ENCODE data around the gene GPR155. TPM values are rescaled to one million over a fixed set of nuclear protein-coding genes. Genes with fewer than 3 reads are reported as not detected.

Gene GPR155
- total RNA-seq, 1 experiment from 2014 or later: 0.79 TPM

- no peak overlapping the region for H2AFZ ChIP-seq
- BruUV-seq (replicated peaks): no TSS peak
- CTCF ChIA-PET: interaction anchor here (1.0 to 1.1 kb wide), 2 partner anchors 20 to 306 kb away, joined by 3 read pairs; no protein-coding TSS in a partner anchor
Measured at GRCh38 chr2:174442546-174443510, 44.0 kb downstream of the GPR155 start.

GRCh38 chr2:174439950-174440349 lies 46.9 kb downstream of the GPR155 start:
- peaks cover 19% of the 10 kb centered on the region for H3K4me1 ChIP-seq (replicated peaks; ENCODE audit: insufficient read depth)
- no peaks in the 10 kb centered on the region for H4K20me1 ChIP-seq (ENCODE audit: insufficient read depth)
- H3K4me2 ChIP-seq: no peak overlapping the region
- H2AFZ ChIP-seq: no peak overlapping the region
- no TSS peak for BruUV-seq (replicated peaks)
- no peaks in the 10 kb centered on the region for H3K9me2 ChIP-seq (ENCODE audit: insufficient read depth)
- no peaks in the 10 kb centered on the region for H3K36me3 ChIP-seq (ENCODE audit: low read depth)
- no peak for DNase-seq
- CTCF ChIA-PET: no interaction called here
- POLR2A ChIA-PET (ENCODE audit: unreplicated experiment): no interaction called here
- intact Hi-C loops (cut with micrococcal nuclease; ENCODE audit: unreplicated experiment): loop anchor here (5.0 kb wide), 1 partner anchor 43 kb away; the partner anchor contains the start of gene SCRN3
- H3F3A ChIP-seq (ENCODE audit: insufficient read depth, low read depth): peaks cover 7% of the 10 kb centered on the region
- H3K9me3 ChIP-seq (ENCODE audit: insufficient read depth, low read depth): no peaks in the 10 kb centered on the region
- no peak overlapping the region for H3K4me3 ChIP-seq
- no peak overlapping the region for H3K27ac ChIP-seq
- TF ChIP-seq, protein P1, sequence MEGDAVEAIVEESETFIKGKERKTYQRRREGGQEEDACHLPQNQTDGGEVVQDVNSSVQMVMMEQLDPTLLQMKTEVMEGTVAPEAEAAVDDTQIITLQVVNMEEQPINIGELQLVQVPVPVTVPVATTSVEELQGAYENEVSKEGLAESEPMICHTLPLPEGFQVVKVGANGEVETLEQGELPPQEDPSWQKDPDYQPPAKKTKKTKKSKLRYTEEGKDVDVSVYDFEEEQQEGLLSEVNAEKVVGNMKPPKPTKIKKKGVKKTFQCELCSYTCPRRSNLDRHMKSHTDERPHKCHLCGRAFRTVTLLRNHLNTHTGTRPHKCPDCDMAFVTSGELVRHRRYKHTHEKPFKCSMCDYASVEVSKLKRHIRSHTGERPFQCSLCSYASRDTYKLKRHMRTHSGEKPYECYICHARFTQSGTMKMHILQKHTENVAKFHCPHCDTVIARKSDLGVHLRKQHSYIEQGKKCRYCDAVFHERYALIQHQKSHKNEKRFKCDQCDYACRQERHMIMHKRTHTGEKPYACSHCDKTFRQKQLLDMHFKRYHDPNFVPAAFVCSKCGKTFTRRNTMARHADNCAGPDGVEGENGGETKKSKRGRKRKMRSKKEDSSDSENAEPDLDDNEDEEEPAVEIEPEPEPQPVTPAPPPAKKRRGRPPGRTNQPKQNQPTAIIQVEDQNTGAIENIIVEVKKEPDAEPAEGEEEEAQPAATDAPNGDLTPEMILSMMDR (conservative IDR thresholded peaks at IDR 0.05): no peak
- TF ChIP-seq EZH2 (IDR thresholded peaks at IDR 0.05; ENCODE audit: low read depth): no peak
- H3K79me2 ChIP-seq (ENCODE audit: low read depth): no peaks in the 10 kb centered on the region
- H3K27me3 ChIP-seq (ENCODE audit: insufficient read depth, low read depth): no peaks in the 10 kb centered on the region

More at GRCh38 chr2:174442546-174443510, 44.0 kb downstream of the GPR155 start:
- TF ChIP-seq, protein P1 (conservative IDR thresholded peaks at IDR 0.05): no peak
- TF ChIP-seq EZH2 (IDR thresholded peaks at IDR 0.05; ENCODE audit: low read depth): no peak
- no peaks in the 10 kb centered on the region for H4K20me1 ChIP-seq (ENCODE audit: insufficient read depth)
- intact Hi-C loops (cut with micrococcal nuclease; ENCODE audit: unreplicated experiment): loop anchor here (5.0 kb wide), 1 partner anchor 46 kb away; the partner anchor contains the start of gene SCRN3
- H3K4me1 ChIP-seq (replicated peaks; ENCODE audit: insufficient read depth): peaks cover 19% of the 10 kb centered on the region
- no peak overlapping the region for H3K4me3 ChIP-seq
- no peaks in the 10 kb centered on the region for H3K9me2 ChIP-seq (ENCODE audit: insufficient read depth)
- no peaks in the 10 kb centered on the region for H3K9me3 ChIP-seq (ENCODE audit: insufficient read depth, low read depth)
- H3K4me2 ChIP-seq: peak overlapping the region; percentile 39
- POLR2A ChIA-PET (ENCODE audit: unreplicated experiment): interaction anchor here (0.5 to 0.7 kb wide), 5 partner anchors 9 to 53 kb away, joined by 3 to 22 read pairs (median 5); no protein-coding TSS in a partner anchor
- H3K27ac ChIP-seq: no peak overlapping the region; the same call in 1 of the 2 replicates
- no peaks in the 10 kb centered on the region for H3K79me2 ChIP-seq (ENCODE audit: low read depth)
- H3F3A ChIP-seq (ENCODE audit: insufficient read depth, low read depth): peaks cover 7% of the 10 kb centered on the region; the same call in 1 of the 2 replicates
- DNase-seq: peak; percentile 71 to 79
- H3K27me3 ChIP-seq (ENCODE audit: insufficient read depth, low read depth): no peaks in the 10 kb centered on the region
- no peaks in the 10 kb centered on the region for H3K36me3 ChIP-seq (ENCODE audit: low read depth)

- no peaks in the 10 kb centered on the region for H3K79me2 ChIP-seq (ENCODE audit: low read depth)
- TF ChIP-seq, protein P1 (conservative IDR thresholded peaks at IDR 0.05): no peak
- TF ChIP-seq EZH2 (IDR thresholded peaks at IDR 0.05; ENCODE audit: low read depth): no peak
- H3K4me3 ChIP-seq: no peak overlapping the region
- peaks cover 19% of the 10 kb centered on the region for H3K4me1 ChIP-seq (replicated peaks; ENCODE audit: insufficient read depth)
- no peaks in the 10 kb centered on the region for H3K9me2 ChIP-seq (ENCODE audit: insufficient read depth)
- H2AFZ ChIP-seq: no peak overlapping the region
- no peaks in the 10 kb centered on the region for H4K20me1 ChIP-seq (ENCODE audit: insufficient read depth)
- no peak for DNase-seq
- BruUV-seq (replicated peaks): no TSS peak
- H3K9me3 ChIP-seq (ENCODE audit: insufficient read depth, low read depth): no peaks in the 10 kb centered on the region
- no peaks in the 10 kb centered on the region for H3K27me3 ChIP-seq (ENCODE audit: insufficient read depth, low read depth)
- H3K36me3 ChIP-seq (ENCODE audit: low read depth): no peaks in the 10 kb centered on the region
- ChIA-PET CTCF (no interaction called here), POLR2A (ENCODE audit: unreplicated experiment) (no interaction called here)
- no peak overlapping the region for H3K4me2 ChIP-seq
- peaks cover 7% of the 10 kb centered on the region for H3F3A ChIP-seq (ENCODE audit: insufficient read depth, low read depth)
- intact Hi-C loops (cut with micrococcal nuclease; ENCODE audit: unreplicated experiment): no loop called here
- no peak overlapping the region for H3K27ac ChIP-seq
Measured at GRCh38 chr2:174439323-174439722, 47.5 kb downstream of the GPR155 start.

Measured in PC-9 (cell line).